ENCODE data around the gene SLC20A1. TPM values are rescaled to one million over a fixed set of nuclear protein-coding genes. Genes with fewer than 3 reads are reported as not detected.

SLC20A1 gene
- total RNA-seq, 6 experiments from 2014 or later = 147 to 225 (median 195) TPM

DNA sequence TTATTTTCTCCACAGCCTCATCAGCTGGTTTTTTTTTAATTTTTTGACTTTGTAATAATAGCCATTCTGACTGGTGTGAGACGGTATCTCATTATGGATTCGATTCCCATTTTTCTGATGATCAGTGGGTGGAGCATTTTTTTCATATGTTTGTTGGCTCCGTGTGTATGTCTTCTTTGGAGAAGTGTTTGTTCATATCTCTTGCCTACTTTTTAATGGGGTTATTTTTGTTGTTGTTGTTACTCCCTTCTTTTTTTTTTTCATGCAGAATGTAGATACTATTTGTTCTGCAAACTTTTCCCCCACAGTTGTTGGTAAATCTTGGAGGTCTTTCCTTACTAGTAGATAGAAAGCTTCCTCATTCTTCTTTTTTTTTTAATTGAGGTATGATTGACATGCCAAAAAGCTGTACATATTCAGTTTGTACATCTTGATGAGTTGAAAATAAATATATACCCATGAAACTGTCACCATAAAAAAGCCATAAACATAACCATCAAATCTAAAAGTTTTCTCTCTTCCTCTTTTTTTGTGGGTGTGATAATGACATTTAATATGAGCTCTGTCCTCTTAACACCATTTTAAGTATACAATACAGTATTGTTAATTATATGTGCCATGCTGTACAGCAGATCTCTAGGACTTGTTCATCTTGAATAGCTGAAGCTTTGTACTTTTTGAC lies 53.2 kb downstream of the SLC20A1 start:
- DNase-seq = no peak
- Mint-ChIP-seq H3K4me1 (ENCODE audit: low read depth) (peaks cover 10% of the 10 kb centered on the region; the same call in 1 of the 2 replicates), H3K4me3 (no peak overlapping the region), H3K27ac (no peak overlapping the region), H3K9me3 (no peaks in the 10 kb centered on the region), H3K27me3 (ENCODE audit: insufficient read depth) (no peaks in the 10 kb centered on the region; the same call in 1 of the 2 replicates), H3K36me3 (ENCODE audit: low read depth) (no peaks in the 10 kb centered on the region)
- TF ChIP-seq, protein P1, sequence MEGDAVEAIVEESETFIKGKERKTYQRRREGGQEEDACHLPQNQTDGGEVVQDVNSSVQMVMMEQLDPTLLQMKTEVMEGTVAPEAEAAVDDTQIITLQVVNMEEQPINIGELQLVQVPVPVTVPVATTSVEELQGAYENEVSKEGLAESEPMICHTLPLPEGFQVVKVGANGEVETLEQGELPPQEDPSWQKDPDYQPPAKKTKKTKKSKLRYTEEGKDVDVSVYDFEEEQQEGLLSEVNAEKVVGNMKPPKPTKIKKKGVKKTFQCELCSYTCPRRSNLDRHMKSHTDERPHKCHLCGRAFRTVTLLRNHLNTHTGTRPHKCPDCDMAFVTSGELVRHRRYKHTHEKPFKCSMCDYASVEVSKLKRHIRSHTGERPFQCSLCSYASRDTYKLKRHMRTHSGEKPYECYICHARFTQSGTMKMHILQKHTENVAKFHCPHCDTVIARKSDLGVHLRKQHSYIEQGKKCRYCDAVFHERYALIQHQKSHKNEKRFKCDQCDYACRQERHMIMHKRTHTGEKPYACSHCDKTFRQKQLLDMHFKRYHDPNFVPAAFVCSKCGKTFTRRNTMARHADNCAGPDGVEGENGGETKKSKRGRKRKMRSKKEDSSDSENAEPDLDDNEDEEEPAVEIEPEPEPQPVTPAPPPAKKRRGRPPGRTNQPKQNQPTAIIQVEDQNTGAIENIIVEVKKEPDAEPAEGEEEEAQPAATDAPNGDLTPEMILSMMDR (IDR thresholded peaks at IDR 0.05) = no peak

DNA sequence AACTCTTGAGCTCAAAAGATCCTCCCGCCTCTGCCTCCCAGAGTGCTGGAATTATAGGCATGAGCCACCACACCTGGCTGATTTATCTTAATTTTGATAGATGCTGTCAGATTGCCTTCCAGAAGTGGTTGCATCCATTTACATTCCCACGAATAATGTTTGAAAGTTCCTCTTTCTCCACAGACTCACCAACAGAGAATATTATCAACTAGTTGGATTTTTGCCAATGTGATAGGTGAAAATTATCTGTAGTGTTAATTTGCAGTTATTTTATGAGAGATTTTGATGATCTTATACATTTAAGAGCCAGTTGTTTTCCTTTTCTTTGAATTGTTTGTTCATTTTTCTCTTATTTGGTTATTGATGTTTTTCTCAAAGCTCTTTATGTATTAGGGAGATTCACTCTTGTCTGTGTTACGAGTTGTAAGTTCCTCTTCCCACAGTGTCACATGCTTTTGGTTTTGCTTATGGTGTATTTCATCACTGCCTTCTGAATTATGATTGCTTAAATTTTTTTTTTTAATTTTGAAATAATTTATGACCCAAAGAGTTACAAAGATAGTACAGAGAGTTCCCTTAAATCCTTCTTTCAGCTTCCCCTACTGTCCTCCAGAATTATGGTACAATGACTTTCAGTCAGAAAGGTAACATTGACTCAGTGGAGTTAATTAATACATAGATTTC lies 54.4 kb downstream of the SLC20A1 start:
- H3K4me1 Mint-ChIP-seq (ENCODE audit: low read depth) = peaks cover 16% of the 10 kb centered on the region
- no peaks in the 10 kb centered on the region for H3K36me3 Mint-ChIP-seq (ENCODE audit: low read depth)
- H3K27me3 Mint-ChIP-seq (ENCODE audit: insufficient read depth) = no peaks in the 10 kb centered on the region; the same call in 1 of the 2 replicates
- H3K4me3 Mint-ChIP-seq = no peak overlapping the region
- no peak for DNase-seq
- no peak overlapping the region for H3K27ac Mint-ChIP-seq
- no peaks in the 10 kb centered on the region for H3K9me3 Mint-ChIP-seq
- TF ChIP-seq, protein P1 (IDR thresholded peaks at IDR 0.05) = no peak

DNA sequence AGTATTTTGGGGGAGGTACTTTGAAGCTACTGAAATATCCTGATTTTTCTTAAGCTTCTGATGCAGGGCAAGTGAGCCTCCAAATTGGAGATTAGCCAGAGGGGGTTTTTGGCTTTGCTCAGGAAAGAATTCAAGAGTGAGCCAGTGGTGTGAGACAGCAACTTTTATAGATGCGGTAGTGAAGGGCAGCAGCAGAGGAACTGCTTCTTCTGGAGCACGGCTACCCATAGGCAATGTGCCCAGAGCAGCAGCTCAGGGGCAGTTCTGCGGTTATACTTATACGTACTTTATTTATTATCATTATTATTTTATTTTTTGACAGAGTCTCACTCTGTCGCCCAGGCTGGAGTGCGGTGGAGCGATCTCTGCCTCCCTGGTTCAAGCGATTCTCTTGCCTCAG lies 55.3 kb downstream of the SLC20A1 start:
- Mint-ChIP-seq H3K4me3 (no peak overlapping the region), H3K9me3 (no peaks in the 10 kb centered on the region), H3K27ac (no peak overlapping the region), H3K27me3 (ENCODE audit: insufficient read depth) (no peaks in the 10 kb centered on the region; the same call in 1 of the 2 replicates), H3K4me1 (ENCODE audit: low read depth) (peaks cover 25% of the 10 kb centered on the region), H3K36me3 (ENCODE audit: low read depth) (no peaks in the 10 kb centered on the region)
- TF ChIP-seq, protein P1 (IDR thresholded peaks at IDR 0.05) = no peak
- DNase-seq = no peak

GRCh38 chr2:112703684-112704083 lies 57.9 kb downstream of the SLC20A1 start:
- H3K4me1 Mint-ChIP-seq (ENCODE audit: low read depth) = peaks cover 41% of the 10 kb centered on the region
- no peak for DNase-seq
- H3K4me3 Mint-ChIP-seq = no peak overlapping the region
- no peaks in the 10 kb centered on the region for H3K9me3 Mint-ChIP-seq
- no peaks in the 10 kb centered on the region; the same call in 1 of the 2 replicates for H3K27me3 Mint-ChIP-seq (ENCODE audit: insufficient read depth)
- TF ChIP-seq, protein P1 (IDR thresholded peaks at IDR 0.05) = no peak
- H3K27ac Mint-ChIP-seq = no peak overlapping the region
- no peaks in the 10 kb centered on the region for H3K36me3 Mint-ChIP-seq (ENCODE audit: low read depth)

GRCh38 chr2:112705575-112705974 lies 59.8 kb downstream of the SLC20A1 start:
- Mint-ChIP-seq H3K9me3 (no peaks in the 10 kb centered on the region), H3K36me3 (ENCODE audit: low read depth) (no peaks in the 10 kb centered on the region), H3K4me1 (ENCODE audit: low read depth) (peaks cover 41% of the 10 kb centered on the region), H3K27ac (peak overlapping the region; percentile 79), H3K27me3 (ENCODE audit: insufficient read depth) (peaks cover 1% of the 10 kb centered on the region; the same call in 1 of the 2 replicates), H3K4me3 (peak overlapping the region; percentile 50)
- TF ChIP-seq, protein P1 (IDR thresholded peaks at IDR 0.05) = no peak
- DNase-seq = peak; percentile 55

All from HFFc6 (cell line).